Spinal cord (tissue), 4 donors: Measurements from ENCODE around the gene MIS12. TPM values are rescaled to one million over a fixed set of nuclear protein-coding genes. Genes with fewer than 3 reads are reported as not detected.

ENCODE experiments used
- polyA plus RNA-seq, 2 donors: library from polyadenylated mRNA; unstranded; fragments of 120-200 nt; gene quantifications; one replicate each; pipeline ENCODE4 v1.2.1, GENCODE V29; 2013; ENCODE audit not compliant: insufficient read length in 2 of 2
- total RNA-seq, 2 donors: library from RNA; depleted of rRNA in 1 of 2; stranded (reverse); fragments of 120-200 nt in 1 of 2; fragments of >200 nt in 1 of 2; gene quantifications; one replicate each; pipeline versions ENCODE4 v1.2.3 to v1.2.4, GENCODE V29; 2013 to 2014

The MIS12 gene
- total and polyA plus RNA-seq, 4 donors: 19.4 to 27.1 (median 26.6) TPM

Other genes with a start within 250 kb of the MIS12 start
- gene RABEP1, start 204.3 kb upstream of the MIS12 start, total RNA-seq: 10 to 100 TPM; 72.0 to 83.7 TPM
- gene RABEP1, start 204.3 kb upstream of the MIS12 start, polyA plus RNA-seq: 100 to 1,000 TPM in 1 of 2 donors, 10 to 100 TPM in 1; 90.9 to 105 TPM
- gene NUP88, start 66.9 kb upstream of the MIS12 start, total RNA-seq: 10 to 100 TPM; 56.5 to 86.0 TPM
- 10 to 100 TPM; 41.3 to 57.5 TPM for gene NUP88, start 66.9 kb upstream of the MIS12 start, polyA plus RNA-seq
- gene RPAIN, start 66.4 kb upstream of the MIS12 start, total RNA-seq: 10 to 100 TPM; 50.1 to 84.3 TPM
- gene RPAIN, start 66.4 kb upstream of the MIS12 start, polyA plus RNA-seq: 100 to 1,000 TPM in 1 of 2 donors, 10 to 100 TPM in 1; 89.7 to 111 TPM
- gene C1QBP, start 47.4 kb upstream of the MIS12 start, total RNA-seq: 100 to 1,000 TPM in 1 of 2 donors, 10 to 100 TPM in 1; 100.0 to 145 TPM
- gene C1QBP, start 47.4 kb upstream of the MIS12 start, polyA plus RNA-seq: 100 to 1,000 TPM; 150 to 152 TPM
- 10 to 100 TPM; 10.5 to 12.9 TPM for gene DHX33, start 17.6 kb upstream of the MIS12 start, total RNA-seq
- 10 to 100 TPM; 14.3 to 16.2 TPM for gene DHX33, start 17.6 kb upstream of the MIS12 start, polyA plus RNA-seq
- 10 to 100 TPM; 38.3 to 65.8 TPM for gene DERL2, start 388 bp upstream of the MIS12 start, total RNA-seq
- gene DERL2, start 388 bp upstream of the MIS12 start, polyA plus RNA-seq: 10 to 100 TPM; 52.7 to 65.1 TPM
- 100 to 1,000 TPM; 116 to 203 TPM for gene NLRP1, start 97.9 kb downstream of the MIS12 start, total RNA-seq
- 100 to 1,000 TPM; 298 to 432 TPM for gene NLRP1, start 97.9 kb downstream of the MIS12 start, polyA plus RNA-seq